CD4-positive, alpha-beta T cell treated with Interferon gamma for 1 hour (primary cell): ENCODE measurements around the gene SPECC1.
A peak's percentile ranks its signal among the peaks of the same experiment; 100 is the strongest.
"Not testable (repeated sequence)": the region's sequence is repeated elsewhere in the genome, so short reads cannot be mapped to it uniquely, and the experiment has no call there.

ENCODE experiments used
- DNase-seq: peaks from one replicate; pipeline ENCODE4 v3.0.0-alpha.2; 2020

The SPECC1 gene

DNA sequence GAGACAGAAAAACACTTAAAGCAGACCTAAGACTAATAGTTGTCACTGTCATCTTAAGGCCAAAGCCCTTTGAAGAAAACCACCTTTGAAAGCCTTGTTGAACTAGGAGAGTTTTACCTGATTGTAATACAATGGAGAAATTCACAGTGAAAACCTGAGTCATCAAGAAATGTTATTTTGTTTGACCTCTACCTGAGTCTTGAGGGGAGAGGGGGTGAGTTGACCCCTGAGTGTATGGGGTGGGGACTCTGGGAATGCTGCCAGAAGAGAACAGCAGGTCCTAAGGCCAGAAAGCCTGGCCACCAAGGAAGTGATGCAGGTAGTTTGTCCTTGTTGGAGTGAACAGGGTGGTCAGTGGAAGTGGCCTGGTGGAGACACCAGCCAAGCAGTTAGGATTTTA lies 204.3 kb downstream of the SPECC1 start:
- DNase-seq, result no peak

DNA sequence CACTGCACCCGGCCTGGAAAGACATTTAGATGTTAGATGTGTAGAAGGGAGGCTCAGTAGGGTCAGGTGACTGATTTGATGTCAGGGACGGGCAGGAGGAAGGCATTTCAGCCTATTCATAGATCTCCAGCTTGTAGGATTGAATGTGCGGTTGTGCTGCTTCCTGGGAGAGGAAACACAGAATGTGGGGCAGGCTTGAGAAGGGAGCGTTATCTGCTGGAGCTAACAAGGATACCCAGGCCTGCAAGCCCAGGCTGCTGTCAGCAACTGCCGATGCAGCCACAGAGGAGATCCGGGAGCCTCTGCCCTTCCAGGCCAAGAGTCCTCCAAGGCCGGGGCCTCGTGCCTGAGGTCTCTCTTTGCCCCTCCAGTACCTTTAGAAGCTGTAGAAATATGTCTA lies 205.6 kb downstream of the SPECC1 start:
- no peak for DNase-seq

DNA sequence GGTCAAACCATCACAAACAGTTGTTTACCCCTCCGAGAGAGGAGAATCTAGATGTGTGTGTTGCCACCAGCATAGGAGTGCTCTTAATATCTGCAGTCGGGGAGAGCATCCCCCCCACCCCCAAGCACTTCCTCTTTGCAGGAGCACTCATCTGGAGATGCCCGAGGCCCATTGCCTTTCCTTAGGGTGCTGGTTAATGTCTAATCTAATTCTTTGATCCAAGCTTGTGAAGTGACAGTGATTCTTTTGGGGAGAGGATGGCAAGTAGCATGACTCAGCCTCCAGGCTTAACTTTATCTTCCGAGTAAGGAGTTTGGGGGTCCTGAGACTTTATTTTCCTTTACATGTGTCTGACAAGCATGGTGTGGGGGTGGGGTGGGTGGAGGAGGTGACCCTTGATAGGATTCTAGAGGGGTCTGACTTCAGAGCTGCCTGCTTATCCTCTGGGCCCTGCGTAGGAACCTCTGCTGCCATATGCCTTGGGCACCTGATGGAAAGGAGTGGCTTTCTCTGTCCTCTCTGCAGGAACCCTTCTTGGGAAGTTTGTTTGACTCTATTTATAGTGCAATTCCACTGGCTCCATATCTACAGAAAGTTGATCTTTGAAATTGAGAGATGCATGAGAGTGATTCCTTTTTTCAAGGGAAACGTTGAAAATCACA lies 207.1 kb downstream of the SPECC1 start:
- no peak for DNase-seq

DNA sequence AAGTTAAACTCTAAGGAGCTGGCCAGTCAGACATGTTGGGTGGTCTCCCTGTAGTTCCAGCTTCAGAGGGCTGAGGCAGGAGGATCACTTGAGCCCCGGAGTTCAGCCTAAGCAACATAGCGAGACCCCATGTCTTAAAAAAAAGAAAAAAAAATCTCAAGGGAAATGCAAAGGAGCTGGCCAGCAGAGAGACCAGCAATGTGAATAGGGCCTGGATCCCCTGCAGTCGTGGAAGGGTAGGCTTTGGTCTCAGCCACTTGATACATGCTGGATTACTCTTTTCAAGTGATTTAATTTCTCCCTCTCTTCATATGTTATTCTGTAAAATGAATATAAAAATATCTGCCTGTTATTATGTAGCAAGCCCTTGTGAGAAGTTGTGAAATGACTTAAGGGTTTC lies 207.7 kb downstream of the SPECC1 start:
- no peak for DNase-seq

DNA sequence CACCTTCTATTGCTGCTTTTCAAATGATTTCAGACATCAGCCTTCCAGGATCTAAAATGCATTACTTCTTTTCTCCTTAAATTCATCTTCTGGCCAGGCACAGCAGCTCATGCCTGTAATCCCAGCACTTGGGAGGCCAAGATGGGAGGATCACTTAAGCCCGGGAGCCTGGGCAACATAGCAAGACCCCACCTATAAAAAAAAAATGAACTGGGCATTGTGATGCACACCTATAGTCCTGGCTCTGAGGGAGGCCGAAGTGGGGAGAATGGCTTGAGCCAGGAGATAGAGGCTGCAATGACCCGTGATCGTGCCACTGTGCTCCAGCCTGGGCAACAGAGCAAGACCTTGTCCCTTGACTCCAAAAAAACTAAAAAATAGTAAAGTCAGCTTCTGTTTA lies 208.5 kb downstream of the SPECC1 start:
- DNase-seq, result no peak

DNA sequence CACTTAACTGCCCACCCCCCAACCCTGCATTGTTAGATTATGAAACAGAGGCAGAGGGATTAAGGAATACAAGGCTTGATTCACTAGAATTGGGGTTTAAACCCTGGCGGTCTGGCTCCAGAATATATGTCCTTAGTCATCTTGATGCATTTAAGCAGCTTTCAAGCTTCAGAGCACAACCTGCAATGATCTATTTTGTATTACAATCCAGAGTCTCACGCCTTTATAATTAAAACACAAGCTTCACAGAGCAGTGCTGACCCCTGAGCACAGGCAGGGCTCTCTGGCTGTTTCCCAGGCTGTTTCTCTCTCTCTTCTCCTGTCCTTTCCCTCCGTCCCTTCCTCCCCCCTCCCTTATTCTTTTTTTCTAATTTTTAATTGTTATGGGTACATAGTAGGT lies 209.1 kb downstream of the SPECC1 start:
- DNase-seq, result no peak

DNA sequence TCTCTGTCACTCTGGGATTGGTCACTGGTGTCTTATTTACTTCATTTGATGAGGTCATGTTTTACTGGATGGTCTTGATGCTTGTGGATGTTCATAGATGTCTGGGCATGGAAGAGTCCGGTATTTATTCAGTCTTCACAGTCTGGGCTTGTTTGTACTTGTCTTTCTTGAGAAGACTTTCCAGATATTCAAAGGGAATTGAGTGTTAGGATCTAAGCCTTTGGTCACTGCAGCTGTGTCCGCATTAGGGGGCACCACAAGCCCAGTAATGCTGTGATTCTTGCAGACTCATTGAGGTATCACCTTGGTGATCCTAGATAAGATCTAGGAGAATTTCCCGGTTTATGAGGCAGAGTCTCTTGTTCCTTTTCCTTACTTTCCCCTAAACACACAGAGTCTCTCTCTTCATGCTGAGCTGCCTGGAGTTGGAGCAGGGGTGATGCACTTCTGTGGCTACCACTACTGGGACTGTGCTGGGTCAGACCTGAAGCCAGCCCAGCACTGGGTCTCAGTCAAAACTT lies 214.7 kb downstream of the SPECC1 start:
- no peak for DNase-seq

DNA sequence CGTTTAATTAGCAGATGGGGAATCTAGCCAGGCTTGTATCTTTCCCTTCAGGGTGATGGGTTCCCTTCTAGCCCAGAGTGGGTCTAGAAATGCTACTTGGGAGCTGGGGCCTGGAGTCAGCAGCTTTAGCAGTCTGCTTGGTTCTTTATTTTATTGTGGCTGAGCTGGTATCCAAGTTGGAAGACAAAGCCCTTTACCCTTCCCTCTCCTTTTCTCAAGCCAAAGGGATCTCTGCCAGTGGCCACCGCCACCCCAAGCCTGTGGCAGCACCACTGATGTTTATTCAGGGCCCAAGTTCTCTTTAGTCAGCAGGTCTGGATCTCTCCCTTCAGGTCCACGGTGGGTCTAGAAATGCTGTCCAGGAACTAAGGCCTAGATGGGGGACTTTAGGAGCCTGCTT lies 215.2 kb downstream of the SPECC1 start:
- no peak for DNase-seq

DNA sequence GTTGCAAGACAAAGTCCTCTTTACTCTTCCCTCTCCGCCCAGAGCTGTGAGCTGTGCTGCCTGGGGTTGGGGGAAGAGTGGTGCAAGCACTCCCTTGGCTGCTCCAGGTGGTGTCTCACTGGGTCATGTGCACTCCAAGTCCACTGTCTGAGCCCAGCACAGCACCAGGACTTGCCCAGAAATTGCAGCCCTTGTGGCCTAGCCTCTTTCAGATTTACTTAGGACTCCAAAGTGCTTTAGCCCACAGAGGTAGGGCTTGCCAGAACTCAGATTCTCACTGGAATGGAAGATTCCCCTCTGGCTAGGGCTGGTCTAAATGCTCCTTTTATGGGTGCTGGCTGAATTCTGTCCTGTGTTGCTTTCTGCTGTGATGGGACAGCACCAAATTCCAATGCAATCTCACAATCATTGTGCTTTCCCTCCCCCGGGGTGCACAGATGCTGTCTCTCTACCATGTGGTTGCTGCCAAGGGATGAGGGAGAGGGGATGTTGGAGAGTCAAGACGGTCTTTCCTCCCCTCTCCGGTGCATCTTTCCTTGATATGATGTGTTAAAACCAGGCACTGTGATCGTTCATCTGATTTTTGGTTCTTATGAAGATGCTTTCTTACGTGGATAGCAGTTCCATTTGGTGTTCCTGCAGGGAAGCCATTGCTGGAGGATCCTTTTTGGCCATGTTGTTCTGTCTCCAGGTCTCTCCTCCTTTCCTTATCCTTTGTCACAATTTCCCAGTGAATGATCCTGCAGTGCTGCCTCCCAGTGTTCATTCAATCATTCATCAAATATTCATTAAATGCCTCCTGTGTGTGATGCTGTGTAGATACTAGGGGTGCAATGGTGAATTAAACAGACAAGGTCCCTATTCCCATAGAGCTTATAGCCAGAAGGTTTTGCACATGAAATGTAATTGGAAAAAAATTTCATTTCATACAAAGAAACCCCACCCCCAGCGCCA lies 216.3 kb downstream of the SPECC1 start:
- no peak for DNase-seq

DNA sequence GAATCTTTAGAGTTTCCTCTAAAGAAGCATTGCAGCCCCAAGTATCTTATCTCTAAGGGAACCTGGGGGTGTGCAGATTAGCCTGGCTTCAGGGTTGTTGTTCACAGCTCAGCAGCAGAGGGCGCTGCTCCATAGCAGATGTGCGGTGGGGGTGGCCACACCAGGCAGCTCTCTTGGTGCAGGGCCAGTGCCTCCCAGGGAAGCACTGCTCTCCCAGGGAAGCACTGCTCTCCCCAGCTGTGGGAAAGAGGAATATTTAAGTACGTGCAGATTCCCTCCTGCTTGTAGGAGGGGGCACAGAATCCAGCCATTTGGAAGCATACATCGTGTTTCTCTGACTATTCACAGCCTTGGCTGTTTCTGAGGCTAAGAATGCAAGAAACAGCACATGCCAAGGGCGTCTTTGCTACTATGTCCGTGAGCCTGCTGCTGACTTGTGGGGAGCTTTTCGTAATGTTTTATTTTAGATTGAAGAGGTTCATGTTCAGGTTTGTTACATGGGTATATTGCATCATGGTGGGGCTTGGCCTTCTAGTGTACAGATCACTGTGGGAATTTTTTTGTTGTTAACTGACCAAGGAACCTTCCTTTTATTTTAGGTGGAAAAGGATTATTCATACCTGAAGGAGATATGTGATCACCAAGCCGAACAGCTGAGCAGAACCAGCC lies 217.8 kb downstream of the SPECC1 start:
- DNase-seq, result peak; percentile 64

DNA sequence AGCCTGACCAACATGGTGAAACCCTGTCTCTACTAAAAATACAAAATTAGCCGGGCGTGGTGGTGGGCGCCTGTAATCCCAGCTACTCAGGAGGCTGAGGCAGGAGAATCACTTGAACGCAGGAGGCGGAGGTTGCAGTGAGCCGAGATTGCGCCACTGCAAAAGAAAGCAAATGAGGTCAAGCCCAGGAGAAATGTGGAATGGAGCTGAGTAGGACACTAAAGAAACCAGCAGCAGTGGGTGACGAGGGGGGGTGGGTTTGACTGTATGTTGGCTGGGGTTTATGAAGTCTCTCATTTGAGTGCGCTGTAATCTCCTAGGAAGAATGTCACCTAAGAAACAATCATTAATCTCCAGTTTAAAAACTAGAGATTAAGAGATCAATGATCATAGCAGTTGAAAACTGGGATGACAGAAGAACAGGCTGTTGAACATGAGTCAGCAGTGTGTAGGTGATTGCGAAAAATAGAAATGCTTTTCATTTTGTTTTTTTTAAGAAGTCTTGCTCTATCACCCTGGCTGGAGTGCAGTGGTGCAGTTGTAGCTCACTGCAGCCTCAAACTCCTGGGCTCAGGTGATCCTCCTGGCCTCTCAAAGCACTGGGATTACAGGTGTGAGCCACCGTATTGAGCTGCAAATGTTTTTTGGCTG lies 218.7 kb downstream of the SPECC1 start:
- not testable (repeated sequence) for DNase-seq

DNA sequence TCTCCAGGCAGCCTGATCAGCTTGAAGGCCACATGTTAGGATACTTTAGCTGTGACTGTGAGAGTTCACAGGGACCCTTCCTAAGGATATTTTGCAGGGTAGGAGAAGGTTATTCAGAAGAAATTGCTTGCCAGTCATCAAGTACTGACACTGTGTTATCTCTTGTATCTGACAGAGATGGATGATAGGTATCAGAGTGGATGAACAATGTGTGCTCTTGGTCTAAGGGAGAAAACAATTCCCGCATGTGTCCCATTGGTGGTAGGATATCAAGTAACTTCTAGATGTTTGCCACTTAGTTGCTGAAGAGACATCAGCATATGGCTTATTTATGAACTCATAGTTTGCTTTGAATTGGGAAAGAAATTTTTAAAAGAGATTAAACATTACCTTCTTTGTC lies 219.3 kb downstream of the SPECC1 start:
- no peak for DNase-seq

DNA sequence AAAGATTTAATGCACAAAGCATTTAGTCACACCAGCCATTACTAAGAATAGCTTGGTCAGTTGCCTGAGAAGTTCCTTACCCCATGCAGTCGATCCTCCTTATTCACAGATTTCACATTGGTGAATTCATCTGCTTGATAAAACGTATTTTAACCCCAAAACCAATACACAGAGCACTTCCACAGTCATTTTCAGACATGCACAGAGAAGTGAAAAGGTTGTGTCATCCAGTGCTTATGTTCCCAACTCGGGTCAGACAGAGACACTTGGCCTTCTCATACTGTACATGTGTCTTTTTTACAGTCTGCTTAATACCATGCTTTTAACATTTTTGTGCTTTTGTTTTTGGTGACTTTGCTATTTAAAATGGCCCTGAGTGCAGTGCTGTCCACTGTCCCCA lies 219.7 kb downstream of the SPECC1 start:
- DNase-seq, result no peak

DNA sequence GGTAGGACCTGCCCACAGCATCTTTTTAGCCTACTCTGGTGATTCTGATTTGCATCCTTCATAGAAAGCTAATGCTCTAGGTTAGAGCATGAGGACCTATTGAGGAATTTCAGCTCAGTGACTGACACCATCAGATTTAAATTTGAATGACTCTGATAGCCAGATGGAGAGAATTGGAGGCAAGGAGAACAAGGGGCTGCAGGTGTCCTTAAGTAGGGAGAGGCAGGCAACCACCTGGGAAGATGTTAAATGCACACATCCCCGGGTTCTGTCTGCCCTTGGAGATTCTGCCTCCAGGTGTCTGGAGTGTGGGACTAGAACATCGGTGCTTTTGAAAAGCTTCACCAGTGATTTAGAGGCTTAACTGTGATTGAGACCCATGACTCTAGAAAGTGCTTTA lies 221.8 kb downstream of the SPECC1 start:
- no peak for DNase-seq

DNA sequence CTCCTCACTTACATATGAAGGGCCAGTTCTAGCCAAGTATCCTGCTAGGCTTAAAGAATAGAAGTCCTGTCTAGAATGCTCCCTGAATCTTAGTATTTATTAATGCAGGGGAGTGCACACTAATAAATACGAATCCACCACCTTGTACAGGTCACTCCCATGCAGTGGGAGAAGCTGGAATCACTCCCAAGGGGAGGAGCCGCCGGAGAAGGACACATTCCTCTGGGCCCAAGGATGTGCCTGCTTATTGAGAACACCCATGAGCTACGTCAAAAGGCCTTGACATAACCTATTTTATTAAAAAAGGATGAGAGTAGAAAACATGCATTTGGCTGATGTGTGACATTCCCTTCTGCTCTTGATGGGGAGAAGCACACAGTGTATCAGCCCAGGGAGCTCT lies 223.5 kb downstream of the SPECC1 start:
- no peak for DNase-seq

DNA sequence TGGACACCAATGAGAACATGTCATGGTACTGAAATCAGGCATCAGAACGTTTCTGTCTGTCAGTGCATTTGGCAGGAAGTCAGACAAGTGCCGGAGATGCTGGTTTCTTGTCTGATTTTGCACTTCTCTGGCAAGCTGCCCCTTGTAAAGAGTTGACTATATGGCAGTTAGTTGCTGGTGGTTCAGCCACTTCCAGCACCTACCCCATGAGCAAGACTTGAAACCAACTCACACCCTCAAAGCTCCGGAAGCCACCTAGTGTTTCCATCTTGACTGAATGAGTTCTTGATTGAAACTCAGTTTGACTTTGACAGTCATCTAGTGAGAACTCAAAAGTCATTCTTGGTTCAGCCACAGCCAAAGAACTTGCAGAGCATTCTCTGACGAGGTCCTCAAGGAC lies 225.1 kb downstream of the SPECC1 start:
- DNase-seq, result peak; percentile 6

DNA sequence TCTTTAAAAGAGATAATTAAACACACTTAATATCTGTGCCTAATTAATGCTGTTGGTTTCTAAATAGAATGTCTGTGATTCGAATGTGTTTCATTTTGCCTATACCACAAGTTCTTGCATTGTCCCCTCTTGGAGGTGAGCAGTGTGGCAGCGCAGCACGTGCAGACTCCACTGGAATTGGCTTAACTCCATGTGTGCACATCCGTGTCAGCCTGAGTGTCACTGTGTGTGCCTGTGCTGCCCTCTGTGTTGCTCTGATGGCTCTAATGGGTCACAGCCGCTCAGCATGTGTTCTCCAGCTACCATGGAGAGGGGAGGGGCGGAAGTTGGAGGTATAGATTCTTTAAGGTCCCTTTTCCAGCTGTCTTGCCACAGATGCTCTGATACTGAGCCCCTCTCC lies 226.6 kb downstream of the SPECC1 start:
- no peak for DNase-seq

DNA sequence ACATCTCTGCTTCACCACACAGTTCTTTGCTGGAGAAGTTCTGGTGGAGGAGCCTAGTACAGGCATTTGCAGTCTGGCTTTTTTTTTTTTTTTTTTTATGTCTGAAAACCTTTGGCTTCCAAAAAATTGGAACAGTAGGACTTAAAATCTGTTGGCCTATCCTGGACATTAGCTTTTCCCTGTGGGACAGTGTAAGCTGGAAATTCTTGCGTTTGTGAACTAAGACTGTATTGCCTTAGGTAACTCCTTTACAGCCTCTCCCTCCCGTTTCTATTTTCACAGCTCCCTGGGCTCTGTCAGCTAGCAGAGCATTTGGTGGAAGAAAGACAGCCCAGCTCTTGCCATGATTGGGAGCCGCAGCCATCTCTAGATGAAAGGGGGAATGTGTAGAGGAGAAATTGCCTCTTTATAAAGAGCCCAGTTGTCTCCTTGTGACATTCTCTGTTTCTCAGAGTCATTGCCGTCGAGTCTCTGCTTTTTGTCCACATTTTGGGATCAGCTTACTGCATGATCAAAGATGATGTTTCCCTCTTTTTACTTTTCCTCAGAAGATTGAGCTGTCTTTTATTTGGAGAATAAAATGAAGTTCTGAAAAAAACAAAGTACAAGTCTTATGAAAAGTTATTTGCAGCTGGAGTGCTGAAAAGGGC lies 227.5 kb downstream of the SPECC1 start:
- no peak for DNase-seq

DNA sequence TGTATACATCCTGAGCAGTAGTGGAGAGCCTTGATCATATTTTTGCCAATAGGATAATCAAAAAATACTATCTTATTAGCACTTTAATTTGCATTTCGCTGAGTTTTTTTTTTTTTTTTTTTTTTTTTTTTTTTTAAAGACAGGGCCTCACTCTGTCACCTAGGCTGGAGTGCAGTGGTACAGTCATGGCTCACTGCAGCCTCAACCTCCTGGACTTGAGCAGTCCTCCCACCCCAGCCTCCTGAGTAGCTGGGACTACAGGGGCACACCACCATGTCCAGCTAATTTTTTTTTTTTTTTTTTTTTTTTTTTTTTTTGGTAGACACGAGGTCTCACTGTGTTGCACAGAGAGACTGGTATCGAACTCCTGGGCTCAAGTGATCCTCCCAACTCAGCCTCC lies 230.6 kb downstream of the SPECC1 start:
- not testable (repeated sequence) for DNase-seq

DNA sequence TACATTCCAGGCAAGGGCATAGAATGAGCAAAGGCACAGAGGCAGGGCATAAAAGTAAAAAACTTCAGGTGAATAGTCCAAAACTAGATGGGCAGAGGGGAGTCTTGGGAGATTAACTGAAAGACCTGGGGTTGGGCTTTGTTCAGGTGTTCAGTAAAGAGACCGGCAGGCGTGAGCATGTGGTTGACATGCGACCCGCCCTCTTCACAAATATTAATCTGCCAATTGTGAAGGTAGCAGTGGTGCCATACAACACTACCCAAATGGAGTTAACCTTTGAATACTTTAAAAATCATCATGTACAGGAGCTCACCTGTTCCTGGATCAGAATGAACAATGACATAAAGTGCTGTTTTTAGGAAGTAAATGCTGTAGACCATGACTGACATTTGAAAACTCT lies 232.7 kb downstream of the SPECC1 start:
- no peak for DNase-seq

DNA sequence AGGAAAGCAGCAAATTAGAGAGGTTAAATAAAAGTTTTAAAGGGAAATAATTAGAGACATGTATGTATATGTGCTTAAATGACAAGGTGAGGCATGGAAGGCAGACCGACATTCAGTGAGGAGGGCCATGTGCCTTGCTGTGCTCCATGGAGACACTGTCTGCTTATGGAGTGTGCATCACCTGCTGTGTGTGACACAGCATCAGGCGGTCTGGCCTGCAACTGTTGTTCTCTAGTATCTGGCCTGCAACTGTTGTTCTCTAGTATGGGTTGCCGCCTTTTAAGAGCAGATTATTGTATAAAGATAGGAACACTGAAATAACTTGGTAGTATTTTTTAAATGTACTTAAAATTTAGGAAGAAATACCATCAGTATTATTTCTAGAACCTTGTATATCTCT lies 233.1 kb downstream of the SPECC1 start:
- no peak for DNase-seq

DNA sequence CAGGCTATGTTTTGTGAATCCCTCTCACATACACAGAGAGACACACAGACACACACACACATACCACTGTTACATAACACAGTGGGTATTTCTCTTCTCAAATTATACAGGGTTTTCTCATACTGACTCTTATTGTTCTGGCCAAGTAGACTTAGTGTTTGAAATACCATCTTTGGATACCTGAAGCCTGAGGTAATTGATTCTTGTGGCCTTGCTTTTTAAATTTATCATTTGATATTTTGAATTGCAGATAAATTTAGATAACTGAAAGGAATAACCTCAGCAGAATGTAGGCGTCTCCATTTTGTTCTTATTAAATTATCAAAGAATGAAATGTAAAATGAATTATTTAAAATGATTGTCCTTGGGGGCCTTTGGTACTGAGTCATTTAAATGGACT lies 234.4 kb downstream of the SPECC1 start:
- DNase-seq, result no peak

DNA sequence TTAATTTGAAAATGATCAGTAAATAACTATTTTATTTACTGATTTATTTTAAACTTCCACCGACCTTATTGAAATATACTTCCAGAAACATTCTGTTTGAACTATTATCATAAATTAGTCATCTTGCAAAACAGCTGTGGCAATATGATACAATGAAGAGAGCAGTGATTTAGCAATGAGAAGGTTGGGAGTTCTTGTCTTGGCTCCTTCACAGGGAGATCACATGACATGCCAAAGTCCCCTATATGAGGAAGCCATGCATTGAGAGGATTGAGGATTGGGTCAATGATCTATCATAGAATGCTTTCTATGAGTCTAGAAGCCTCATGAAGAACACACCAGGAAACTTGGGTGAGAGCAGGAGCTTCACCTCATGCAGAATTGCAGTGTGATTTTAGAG lies 235.5 kb downstream of the SPECC1 start:
- DNase-seq, result no peak
